WTC11 (cell line): ENCODE results near the gene SEC31B. TPM values are rescaled to one million over a fixed set of nuclear protein-coding genes. Genes with fewer than 3 reads are reported as not detected.

Experiments
- ATAC-seq: fragments of 200-7000 bp; cut with Tn5 transposase; 2 replicates; pipeline ENCODE4 v1.10.0; 2021; ENCODE audit warnings: mild to moderate bottlenecking, moderate library complexity
- CTCF ChIA-PET: fragments of 300-600 bp; sonication (Branson Sonifier 250); formaldehyde crosslinking; loops from one replicate; lab custom pipeline; 2021; ENCODE audit warnings: antibody characterized with exemption; lab: Charles Lee
- POLR2A ChIA-PET: fragments of 350-600 bp; sonication (Branson Sonifier 250); formaldehyde crosslinking; loops from one replicate; lab custom pipeline; 2021; ENCODE audit warnings: antibody characterized with exemption; lab: Charles Lee
- DNase-seq: peaks from one replicate; pipeline ENCODE4 v3.0.0; 2021; ENCODE audit warnings: low spot score
- H3K27ac Mint-ChIP-seq: 2 replicates; pipeline ENCODE4 v1.8.0; 2021; ENCODE audit warnings: mixed read lengths
- H3K27me3 Mint-ChIP-seq: 2 replicates; pipeline ENCODE4 v1.8.0; 2021; ENCODE audit warnings: low read depth, mild to moderate bottlenecking, moderate library complexity, mixed read lengths
- H3K36me3 Mint-ChIP-seq: 2 replicates; pipeline ENCODE4 v1.8.0; 2021; ENCODE audit warnings: mixed read lengths
- H3K4me1 Mint-ChIP-seq: 2 replicates; pipeline ENCODE4 v1.8.0; 2022; ENCODE audit warnings: mixed read lengths
- H3K4me3 Mint-ChIP-seq: 2 replicates; pipeline ENCODE4 v1.8.0; 2021; ENCODE audit warnings: mild to moderate bottlenecking, moderate library complexity, mixed read lengths
- H3K9me3 Mint-ChIP-seq: 2 replicates; pipeline ENCODE4 v1.8.0; 2021; ENCODE audit warnings: mixed read lengths
- EMX1 ChIP-seq: fragments of 250-450 bp; sonication (Bioruptor Pico); IDR thresholded peaks from 2 replicates; pipeline ENCODE4 v1.8.0; 2021; ENCODE audit warnings: mild to moderate bottlenecking
- ETV6 ChIP-seq: sonication (generic); formaldehyde crosslinking; IDR thresholded peaks from 2 replicates; pipeline ENCODE4 v1.8.1; 2022; ENCODE audit warnings: mild to moderate bottlenecking, missing genetic modification reagents
- FOXP1 ChIP-seq: sonication (generic); formaldehyde crosslinking; IDR thresholded peaks from 2 replicates; pipeline ENCODE4 v1.8.0; 2022; ENCODE audit warnings: missing genetic modification reagents, mild to moderate bottlenecking, moderate library complexity, borderline replicate concordance
- GABPB1 ChIP-seq: sonication (generic); formaldehyde crosslinking; IDR thresholded peaks from 2 replicates; pipeline ENCODE4 v1.8.1; 2023; ENCODE audit warnings: mild to moderate bottlenecking, missing genetic modification reagents
- NFATC4 ChIP-seq: fragments of 250-450 bp; sonication (Bioruptor Pico); IDR thresholded peaks from 2 replicates; pipeline ENCODE4 v1.9.0; 2021; ENCODE audit warnings: mild to moderate bottlenecking
- NFYB ChIP-seq: sonication (generic); formaldehyde crosslinking; conservative IDR thresholded peaks from 2 replicates; pipeline ENCODE4 v1.8.0; 2022; ENCODE audit warnings: low read depth, missing genetic modification reagents
- NR3C1 ChIP-seq: sonication (generic); formaldehyde crosslinking; conservative IDR thresholded peaks from 2 replicates; pipeline ENCODE4 v1.8.1; 2023; ENCODE audit warnings: low read depth, mild to moderate bottlenecking, missing genetic modification reagents
- TEAD1 ChIP-seq: sonication (generic); formaldehyde crosslinking; IDR thresholded peaks from 2 replicates; pipeline ENCODE4 v1.8.0; 2022; ENCODE audit warnings: mild to moderate bottlenecking, missing genetic modification reagents
- ZNF219 ChIP-seq: sonication (generic); formaldehyde crosslinking; IDR thresholded peaks from 2 replicates; pipeline ENCODE4 v1.8.0; 2023; ENCODE audit warnings: missing genetic modification reagents, mild to moderate bottlenecking, borderline replicate concordance
- ZNF317 ChIP-seq: sonication (generic); formaldehyde crosslinking; IDR thresholded peaks from 2 replicates; pipeline ENCODE4 v1.8.1; 2023; ENCODE audit warnings: low read depth, mild to moderate bottlenecking, moderate library complexity, missing genetic modification reagents, borderline replicate concordance
- ZNF423 ChIP-seq: fragments of 250-450 bp; sonication (Bioruptor Pico); IDR thresholded peaks from 2 replicates; pipeline ENCODE4 v2.1.2; 2022; ENCODE audit warnings: mild to moderate bottlenecking, moderate library complexity
- total RNA-seq: library from RNA; stranded (reverse); gene quantifications from 3 replicates; pipeline ENCODE4 v1.2.3, GENCODE V29; 2021
- TF ChIP-seq, protein P1 (sequence below): sonication (generic); formaldehyde crosslinking; IDR thresholded peaks from 2 replicates; pipeline ENCODE4 v1.8.0; 2023; ENCODE audit warnings: missing genetic modification reagents
- TF ChIP-seq, protein P2 (sequence below): sonication (generic); formaldehyde crosslinking; conservative IDR thresholded peaks from 2 replicates; pipeline ENCODE4 v1.8.1; 2023; ENCODE audit warnings: mild to moderate bottlenecking, low read depth, missing genetic modification reagents, moderate library complexity
- TF ChIP-seq, protein P3 (sequence below): sonication (generic); formaldehyde crosslinking; IDR thresholded peaks from 2 replicates; pipeline ENCODE4 v1.8.1; 2023; ENCODE audit warnings: mild to moderate bottlenecking, moderate library complexity, missing genetic modification reagents
- TF ChIP-seq, protein P4 (sequence below): fragments of 250-450 bp; sonication (Bioruptor Pico); IDR thresholded peaks from 2 replicates; pipeline ENCODE4 v1.9.0; 2021; ENCODE audit warnings: mild to moderate bottlenecking, borderline replicate concordance

SEC31B gene
- total RNA-seq, 1 experiment from 2014 or later = 6.7 TPM

DNA sequence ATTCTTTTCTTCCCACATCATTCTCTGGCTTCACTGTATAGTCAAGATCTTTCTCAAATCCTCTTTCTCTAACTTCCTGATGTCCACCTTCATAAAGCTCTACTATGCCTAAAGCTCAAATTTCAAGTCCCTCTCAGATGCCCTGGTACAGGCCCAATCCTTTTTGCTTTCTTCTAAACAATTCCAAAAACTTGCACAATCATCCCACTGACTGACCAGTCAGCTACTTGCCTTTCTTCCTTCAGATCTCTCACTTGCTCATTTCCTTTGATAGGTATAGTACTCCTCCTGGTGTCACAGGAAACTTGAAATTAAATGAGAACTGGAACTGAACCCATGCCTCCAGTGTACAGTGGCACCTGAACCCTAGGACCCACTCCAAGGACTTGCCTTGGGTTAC, 18.2 kb downstream of the SEC31B start:
- Mint-ChIP-seq H3K36me3 (no peaks in the 10 kb centered on the region), H3K27me3 (peaks cover 92% of the 10 kb centered on the region), H3K4me1 (no peaks in the 10 kb centered on the region), H3K9me3 (no peaks in the 10 kb centered on the region), H3K4me3 (no peak overlapping the region), H3K27ac (no peak overlapping the region)
- ATAC-seq (no peak), DNase-seq (no peak)
- CTCF ChIA-PET = interaction anchor here (1.7 to 10.1 kb wide), 2 partner anchors 17 to 19 kb away, joined by 5 to 53 read pairs; no protein-coding TSS in a partner anchor
- POLR2A ChIA-PET = no interaction called here
- TF ChIP-seq NFATC4 (no peak), NFYB (CRISPR knock-in tag) (no peak), FOXP1 (no peak), EMX1 (CRISPR knock-in tag) (no peak), ZNF317 (no peak)
- TF ChIP-seq, protein P1, sequence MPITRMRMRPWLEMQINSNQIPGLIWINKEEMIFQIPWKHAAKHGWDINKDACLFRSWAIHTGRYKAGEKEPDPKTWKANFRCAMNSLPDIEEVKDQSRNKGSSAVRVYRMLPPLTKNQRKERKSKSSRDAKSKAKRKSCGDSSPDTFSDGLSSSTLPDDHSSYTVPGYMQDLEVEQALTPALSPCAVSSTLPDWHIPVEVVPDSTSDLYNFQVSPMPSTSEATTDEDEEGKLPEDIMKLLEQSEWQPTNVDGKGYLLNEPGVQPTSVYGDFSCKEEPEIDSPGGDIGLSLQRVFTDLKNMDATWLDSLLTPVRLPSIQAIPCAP = no peak
- TF ChIP-seq, protein P2, sequence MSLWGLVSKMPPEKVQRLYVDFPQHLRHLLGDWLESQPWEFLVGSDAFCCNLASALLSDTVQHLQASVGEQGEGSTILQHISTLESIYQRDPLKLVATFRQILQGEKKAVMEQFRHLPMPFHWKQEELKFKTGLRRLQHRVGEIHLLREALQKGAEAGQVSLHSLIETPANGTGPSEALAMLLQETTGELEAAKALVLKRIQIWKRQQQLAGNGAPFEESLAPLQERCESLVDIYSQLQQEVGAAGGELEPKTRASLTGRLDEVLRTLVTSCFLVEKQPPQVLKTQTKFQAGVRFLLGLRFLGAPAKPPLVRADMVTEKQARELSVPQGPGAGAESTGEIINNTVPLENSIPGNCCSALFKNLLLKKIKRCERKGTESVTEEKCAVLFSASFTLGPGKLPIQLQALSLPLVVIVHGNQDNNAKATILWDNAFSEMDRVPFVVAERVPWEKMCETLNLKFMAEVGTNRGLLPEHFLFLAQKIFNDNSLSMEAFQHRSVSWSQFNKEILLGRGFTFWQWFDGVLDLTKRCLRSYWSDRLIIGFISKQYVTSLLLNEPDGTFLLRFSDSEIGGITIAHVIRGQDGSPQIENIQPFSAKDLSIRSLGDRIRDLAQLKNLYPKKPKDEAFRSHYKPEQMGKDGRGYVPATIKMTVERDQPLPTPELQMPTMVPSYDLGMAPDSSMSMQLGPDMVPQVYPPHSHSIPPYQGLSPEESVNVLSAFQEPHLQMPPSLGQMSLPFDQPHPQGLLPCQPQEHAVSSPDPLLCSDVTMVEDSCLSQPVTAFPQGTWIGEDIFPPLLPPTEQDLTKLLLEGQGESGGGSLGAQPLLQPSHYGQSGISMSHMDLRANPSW (CRISPR knock-in tag) = no peak
- TF ChIP-seq, protein P3, sequence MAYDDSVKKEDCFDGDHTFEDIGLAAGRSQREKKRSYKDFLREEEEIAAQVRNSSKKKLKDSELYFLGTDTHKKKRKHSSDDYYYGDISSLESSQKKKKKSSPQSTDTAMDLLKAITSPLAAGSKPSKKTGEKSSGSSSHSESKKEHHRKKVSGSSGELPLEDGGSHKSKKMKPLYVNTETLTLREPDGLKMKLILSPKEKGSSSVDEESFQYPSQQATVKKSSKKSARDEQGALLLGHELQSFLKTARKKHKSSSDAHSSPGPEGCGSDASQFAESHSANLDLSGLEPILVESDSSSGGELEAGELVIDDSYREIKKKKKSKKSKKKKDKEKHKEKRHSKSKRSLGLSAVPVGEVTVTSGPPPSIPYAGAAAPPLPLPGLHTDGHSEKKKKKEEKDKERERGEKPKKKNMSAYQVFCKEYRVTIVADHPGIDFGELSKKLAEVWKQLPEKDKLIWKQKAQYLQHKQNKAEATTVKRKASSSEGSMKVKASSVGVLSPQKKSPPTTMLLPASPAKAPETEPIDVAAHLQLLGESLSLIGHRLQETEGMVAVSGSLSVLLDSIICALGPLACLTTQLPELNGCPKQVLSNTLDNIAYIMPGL (CRISPR knock-in tag) = no peak
- TF ChIP-seq, protein P4, sequence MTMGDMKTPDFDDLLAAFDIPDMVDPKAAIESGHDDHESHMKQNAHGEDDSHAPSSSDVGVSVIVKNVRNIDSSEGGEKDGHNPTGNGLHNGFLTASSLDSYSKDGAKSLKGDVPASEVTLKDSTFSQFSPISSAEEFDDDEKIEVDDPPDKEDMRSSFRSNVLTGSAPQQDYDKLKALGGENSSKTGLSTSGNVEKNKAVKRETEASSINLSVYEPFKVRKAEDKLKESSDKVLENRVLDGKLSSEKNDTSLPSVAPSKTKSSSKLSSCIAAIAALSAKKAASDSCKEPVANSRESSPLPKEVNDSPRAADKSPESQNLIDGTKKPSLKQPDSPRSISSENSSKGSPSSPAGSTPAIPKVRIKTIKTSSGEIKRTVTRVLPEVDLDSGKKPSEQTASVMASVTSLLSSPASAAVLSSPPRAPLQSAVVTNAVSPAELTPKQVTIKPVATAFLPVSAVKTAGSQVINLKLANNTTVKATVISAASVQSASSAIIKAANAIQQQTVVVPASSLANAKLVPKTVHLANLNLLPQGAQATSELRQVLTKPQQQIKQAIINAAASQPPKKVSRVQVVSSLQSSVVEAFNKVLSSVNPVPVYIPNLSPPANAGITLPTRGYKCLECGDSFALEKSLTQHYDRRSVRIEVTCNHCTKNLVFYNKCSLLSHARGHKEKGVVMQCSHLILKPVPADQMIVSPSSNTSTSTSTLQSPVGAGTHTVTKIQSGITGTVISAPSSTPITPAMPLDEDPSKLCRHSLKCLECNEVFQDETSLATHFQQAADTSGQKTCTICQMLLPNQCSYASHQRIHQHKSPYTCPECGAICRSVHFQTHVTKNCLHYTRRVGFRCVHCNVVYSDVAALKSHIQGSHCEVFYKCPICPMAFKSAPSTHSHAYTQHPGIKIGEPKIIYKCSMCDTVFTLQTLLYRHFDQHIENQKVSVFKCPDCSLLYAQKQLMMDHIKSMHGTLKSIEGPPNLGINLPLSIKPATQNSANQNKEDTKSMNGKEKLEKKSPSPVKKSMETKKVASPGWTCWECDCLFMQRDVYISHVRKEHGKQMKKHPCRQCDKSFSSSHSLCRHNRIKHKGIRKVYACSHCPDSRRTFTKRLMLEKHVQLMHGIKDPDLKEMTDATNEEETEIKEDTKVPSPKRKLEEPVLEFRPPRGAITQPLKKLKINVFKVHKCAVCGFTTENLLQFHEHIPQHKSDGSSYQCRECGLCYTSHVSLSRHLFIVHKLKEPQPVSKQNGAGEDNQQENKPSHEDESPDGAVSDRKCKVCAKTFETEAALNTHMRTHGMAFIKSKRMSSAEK = no peak

DNA sequence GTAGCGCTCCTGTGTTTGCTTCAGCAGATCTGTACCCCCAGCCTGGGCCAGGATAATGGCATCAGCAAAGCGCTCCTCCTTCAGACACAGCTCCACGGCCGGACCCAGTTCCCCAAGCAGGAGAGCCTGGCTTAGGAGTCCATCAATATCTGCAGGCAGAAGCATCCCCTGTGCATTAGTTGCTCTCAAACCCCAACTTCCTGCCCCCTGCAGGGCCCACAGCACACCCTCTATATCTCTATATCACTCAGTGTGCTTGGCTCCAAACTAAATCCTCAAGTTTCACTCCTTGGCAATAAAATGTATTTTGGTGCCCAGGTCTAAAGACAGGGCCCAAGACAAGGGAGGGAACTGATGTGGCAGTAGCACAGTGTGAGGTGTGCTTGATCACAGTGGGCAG, 21.6 kb downstream of the SEC31B start:
- Mint-ChIP-seq H3K27me3 (peaks cover 98% of the 10 kb centered on the region), H3K9me3 (no peaks in the 10 kb centered on the region), H3K27ac (no peak overlapping the region), H3K36me3 (no peaks in the 10 kb centered on the region; the same call in 1 of the 2 replicates), H3K4me3 (no peak overlapping the region), H3K4me1 (no peaks in the 10 kb centered on the region)
- POLR2A ChIA-PET = no interaction called here
- TF ChIP-seq NR3C1 (no peak), ZNF423 (no peak), ZNF219 (CRISPR knock-in tag) (no peak), ETV6 (CRISPR knock-in tag) (no peak), GABPB1 (no peak), TEAD1 (CRISPR knock-in tag) (no peak)
- DNase-seq (no peak), ATAC-seq (no peak)
- CTCF ChIA-PET = interaction anchor here (1.0 to 10.1 kb wide), 3 partner anchors 11 to 21 kb away, joined by 3 to 53 read pairs (median 39); no protein-coding TSS in a partner anchor
